ENCODE results near the gene MEIS2.

- TF ChIP-seq CTCF (IDR thresholded peaks at IDR 0.05; ENCODE audit: borderline replicate concordance, extremely low read depth, low read length, poor library complexity, severe bottlenecking): no peak
- no peak for TF ChIP-seq EZH2 (IDR thresholded peaks at IDR 0.05; ENCODE audit: borderline replicate concordance, low read depth, low read length, severe bottlenecking)
These were observed 18.4 kb downstream of the MEIS2 start for GRCh38 chr15:37081983-37082382.

Measured in DND-41 (cell line).